Natural killer cell (primary cell): ENCODE measurements around the gene BROX. TPM values are rescaled to one million over a fixed set of nuclear protein-coding genes. Genes with fewer than 3 reads are reported as not detected.
"Not testable (repeated sequence)": the region's sequence is repeated elsewhere in the genome, so short reads cannot be mapped to it uniquely, and the experiment has no call there.

Source experiments
- ATAC-seq, 3 donors: fragments of 150-1000 bp in 2 of 3; fragments of 200-7000 bp in 1 of 3; cut with Tn5 transposase; 1 replicate in 1 of 3; 2 replicates in 2 of 3; pipeline ENCODE4 v1.10.0; 2021; ENCODE audit warnings: mild to moderate bottlenecking in 2 of 3, moderate library complexity in 2 of 3
- DNase-seq, 2 donors: peaks; one replicate each; pipeline versions ENCODE4 v3.0.0 to v3.0.0-alpha.2; 2013 to 2021; ENCODE audit warnings: mixed read lengths in 1 of 2
- H3K27ac ChIP-seq: one replicate; pipeline ENCODE4 v1.5.1; 2013; ENCODE audit warnings: mild to moderate bottlenecking, low read length
- H3K27me3 ChIP-seq: one replicate; pipeline ENCODE4 v1.6.1; 2013; ENCODE audit warnings: low read length; ENCODE audit not compliant: control insufficient read depth, insufficient read depth
- H3K36me3 ChIP-seq: one replicate; pipeline ENCODE4 v1.6.1; 2013; ENCODE audit warnings: low read length; ENCODE audit not compliant: control insufficient read depth, insufficient read depth
- H3K4me1 ChIP-seq: one replicate; pipeline ENCODE4 v1.6.1; 2013; ENCODE audit warnings: low read length; ENCODE audit not compliant: control insufficient read depth, insufficient read depth
- H3K4me3 ChIP-seq: one replicate; pipeline ENCODE4 v1.5.1; 2013; ENCODE audit warnings: low read length
- H3K9me3 ChIP-seq: one replicate; pipeline ENCODE4 v1.6.1; 2013; ENCODE audit warnings: low read length; ENCODE audit not compliant: control insufficient read depth, insufficient read depth
- H3K27ac Mint-ChIP-seq, 2 donors: one replicate each; pipeline ENCODE4 v1.8.0; 2022; ENCODE audit warnings: mild to moderate bottlenecking in 2 of 2, mixed read lengths in 2 of 2, moderate library complexity in 1 of 2
- H3K27me3 Mint-ChIP-seq, 2 donors: one replicate each; pipeline ENCODE4 v1.8.0; 2022; ENCODE audit warnings: low read depth in 2 of 2, mixed read lengths in 2 of 2
- H3K36me3 Mint-ChIP-seq: one replicate; pipeline ENCODE4 v1.8.0; 2022; ENCODE audit warnings: mixed read lengths
- H3K4me1 Mint-ChIP-seq, 2 donors: one replicate each; pipeline ENCODE4 v1.8.0; 2022; ENCODE audit warnings: mixed read lengths in 2 of 2
- H3K4me3 Mint-ChIP-seq: one replicate; pipeline ENCODE4 v1.8.0; 2022; ENCODE audit warnings: mild to moderate bottlenecking, moderate library complexity, mixed read lengths
- H3K9me3 Mint-ChIP-seq, 2 donors: one replicate each; pipeline ENCODE4 v1.8.0; 2022; ENCODE audit warnings: mixed read lengths in 2 of 2
- WGBS: methylation state at CpG from one replicate; pipeline ENCODE4 v1.1.7; 2013; ENCODE audit warnings: missing lambda C conversion rate; ENCODE audit not compliant: insufficient coverage; 5-methylcytosine and 5-hydroxymethylcytosine counted together
- intact Hi-C: fragments of 100-400 bp; cut with micrococcal nuclease; formaldehyde crosslinking; loops from one replicate; pipeline ENCODE4 v1.14.2; 2022
- total RNA-seq, 4 donors: library from RNA; stranded (reverse); fragments of 120-200 nt in 1 of 4; gene quantifications; one replicate each; pipeline versions ENCODE4 v1.2.3 to v1.2.4, GENCODE V29; 2013 to 2022
- TF ChIP-seq, protein P1 (sequence below): fragments of 200-600 bp; IDR thresholded peaks from one replicate; pipeline ENCODE4 v1.8.0; 2022; ENCODE audit warnings: antibody characterized with exemption

The BROX gene
- total RNA-seq, 3 donors from 2014 or later (not counting 1 experiment from before 2014, with no cell fraction given): 68.3 to 75.2 (median 74.5) TPM

DNA sequence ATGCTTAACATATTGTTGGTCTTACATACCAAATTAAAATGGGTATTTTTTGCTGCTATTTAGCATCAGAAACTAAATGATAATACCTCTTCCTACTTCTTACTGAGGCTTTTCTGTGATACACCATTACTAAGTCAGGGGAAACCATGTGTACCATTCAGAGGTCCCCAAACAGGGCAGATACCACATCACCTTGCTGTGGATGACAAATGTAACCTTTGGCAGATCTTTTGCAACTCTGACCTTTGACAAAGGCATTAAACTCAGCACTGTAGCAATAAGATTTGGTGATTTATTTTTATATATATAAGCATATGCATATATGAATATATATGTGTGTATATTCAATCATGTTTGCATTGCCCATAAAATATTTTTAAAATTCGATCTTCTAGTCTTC lies 27.6 kb downstream of the BROX start:
- no peaks in the 10 kb centered on the region for H3K4me1 ChIP-seq
- TF ChIP-seq, protein P1, sequence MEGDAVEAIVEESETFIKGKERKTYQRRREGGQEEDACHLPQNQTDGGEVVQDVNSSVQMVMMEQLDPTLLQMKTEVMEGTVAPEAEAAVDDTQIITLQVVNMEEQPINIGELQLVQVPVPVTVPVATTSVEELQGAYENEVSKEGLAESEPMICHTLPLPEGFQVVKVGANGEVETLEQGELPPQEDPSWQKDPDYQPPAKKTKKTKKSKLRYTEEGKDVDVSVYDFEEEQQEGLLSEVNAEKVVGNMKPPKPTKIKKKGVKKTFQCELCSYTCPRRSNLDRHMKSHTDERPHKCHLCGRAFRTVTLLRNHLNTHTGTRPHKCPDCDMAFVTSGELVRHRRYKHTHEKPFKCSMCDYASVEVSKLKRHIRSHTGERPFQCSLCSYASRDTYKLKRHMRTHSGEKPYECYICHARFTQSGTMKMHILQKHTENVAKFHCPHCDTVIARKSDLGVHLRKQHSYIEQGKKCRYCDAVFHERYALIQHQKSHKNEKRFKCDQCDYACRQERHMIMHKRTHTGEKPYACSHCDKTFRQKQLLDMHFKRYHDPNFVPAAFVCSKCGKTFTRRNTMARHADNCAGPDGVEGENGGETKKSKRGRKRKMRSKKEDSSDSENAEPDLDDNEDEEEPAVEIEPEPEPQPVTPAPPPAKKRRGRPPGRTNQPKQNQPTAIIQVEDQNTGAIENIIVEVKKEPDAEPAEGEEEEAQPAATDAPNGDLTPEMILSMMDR: no peak
- intact Hi-C loops: loop anchor here (2.0 kb wide), 1 partner anchor 341 kb away; no protein-coding TSS in a partner anchor
- WGBS: no CpG with 5 or more reads among the region's 1 CpG
- no peak overlapping the region for H3K27ac Mint-ChIP-seq
- H3K27me3 Mint-ChIP-seq: no peaks in the 10 kb centered on the region
- H3K36me3 Mint-ChIP-seq: no peaks in the 10 kb centered on the region
- H3K27me3 ChIP-seq: no peaks in the 10 kb centered on the region
- peaks cover 8% of the 10 kb centered on the region for H3K36me3 ChIP-seq
- DNase-seq (no peak), ATAC-seq (no peak)
- H3K4me3 ChIP-seq: no peak overlapping the region
- H3K27ac ChIP-seq: no peak overlapping the region
- no peaks in the 10 kb centered on the region for H3K9me3 Mint-ChIP-seq
- H3K4me3 Mint-ChIP-seq: no peak overlapping the region
- no peaks in the 10 kb centered on the region for H3K9me3 ChIP-seq
- no peaks in the 10 kb centered on the region for H3K4me1 Mint-ChIP-seq

DNA sequence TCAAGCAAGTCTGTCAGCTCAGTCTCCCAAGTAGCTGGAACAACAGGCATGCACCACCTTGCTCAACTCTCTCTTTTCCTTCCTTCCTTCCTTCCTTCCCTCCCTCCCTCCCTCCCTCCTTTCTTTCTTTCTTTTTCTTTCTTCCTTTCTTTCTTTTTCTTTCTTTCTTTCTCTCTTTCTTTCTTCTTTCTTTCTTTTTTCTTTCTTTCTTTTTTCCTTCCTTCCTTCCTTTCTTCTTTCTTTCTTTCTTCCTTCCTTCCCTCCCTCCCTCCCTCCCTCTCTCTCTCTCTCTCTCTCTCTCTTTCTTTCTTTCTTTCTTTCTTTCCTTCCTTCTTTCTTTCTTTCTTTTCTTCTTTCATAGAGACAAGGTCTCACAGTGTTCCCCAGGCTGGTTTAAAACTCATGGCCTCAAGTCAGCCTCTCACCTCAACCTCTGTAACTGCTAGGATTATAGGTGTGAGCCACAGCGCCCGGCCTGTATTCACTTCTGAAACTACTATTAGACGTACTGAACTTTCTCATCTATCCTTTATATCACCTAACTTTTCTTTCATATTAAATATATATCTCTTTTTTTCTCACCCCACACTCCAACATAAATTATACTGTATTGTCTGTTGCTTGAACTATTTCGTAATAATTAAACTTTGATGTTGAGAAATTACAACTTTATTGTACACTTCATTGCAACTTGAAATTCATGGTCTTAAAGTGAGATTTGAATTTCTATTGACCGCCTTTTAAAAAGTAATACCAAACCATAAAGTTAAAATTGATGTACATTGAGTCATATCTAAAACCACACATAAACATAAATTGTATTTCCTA lies 29.5 kb downstream of the BROX start:
- H3K4me1 Mint-ChIP-seq, H3K27me3 ChIP-seq, intact Hi-C loops, H3K4me1 ChIP-seq, ATAC-seq, H3K4me3 ChIP-seq, H3K4me3 Mint-ChIP-seq, H3K36me3 ChIP-seq, H3K27ac Mint-ChIP-seq, H3K27me3 Mint-ChIP-seq, DNase-seq, H3K27ac ChIP-seq, H3K9me3 ChIP-seq, H3K9me3 Mint-ChIP-seq, H3K36me3 Mint-ChIP-seq: not testable (repeated sequence)
- 58% methylated on average over 3 of the region's 5 CpGs for WGBS

DNA sequence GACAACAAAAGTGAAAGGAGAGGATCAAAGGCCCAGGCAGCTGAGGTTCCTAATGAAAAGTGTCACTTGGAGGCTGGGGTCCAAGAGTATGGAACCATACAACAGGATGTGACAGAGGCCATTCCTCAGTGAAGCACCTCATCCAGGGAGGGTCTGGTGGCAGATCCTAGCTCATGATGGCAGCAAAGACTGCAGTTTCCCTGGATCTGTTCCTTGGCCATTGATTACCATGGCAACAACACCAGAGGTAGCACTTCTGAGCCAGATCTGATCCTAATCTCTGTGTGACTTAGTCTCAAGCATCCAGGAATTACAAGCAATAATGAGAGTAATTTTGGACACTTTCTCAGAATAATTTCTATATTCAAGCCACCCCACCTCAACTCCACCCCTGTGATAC lies 37.6 kb downstream of the BROX start:
- no peaks in the 10 kb centered on the region for H3K36me3 Mint-ChIP-seq
- H3K4me3 Mint-ChIP-seq: no peak overlapping the region
- H3K27ac Mint-ChIP-seq: no peak overlapping the region
- H3K27me3 Mint-ChIP-seq: peaks cover 13 to 22% of the 10 kb centered on the region in 2 donors
- Histone ChIP-seq H3K27ac (no peak overlapping the region), H3K36me3 (no peaks in the 10 kb centered on the region), H3K4me1 (no peaks in the 10 kb centered on the region), H3K9me3 (no peaks in the 10 kb centered on the region), H3K27me3 (no peaks in the 10 kb centered on the region), H3K4me3 (no peak overlapping the region)
- TF ChIP-seq, protein P1: no peak
- intact Hi-C loops: no loop called here
- ATAC-seq (no peak), DNase-seq (no peak)
- no peaks in the 10 kb centered on the region for H3K9me3 Mint-ChIP-seq
- H3K4me1 Mint-ChIP-seq: no peaks in the 10 kb centered on the region

DNA sequence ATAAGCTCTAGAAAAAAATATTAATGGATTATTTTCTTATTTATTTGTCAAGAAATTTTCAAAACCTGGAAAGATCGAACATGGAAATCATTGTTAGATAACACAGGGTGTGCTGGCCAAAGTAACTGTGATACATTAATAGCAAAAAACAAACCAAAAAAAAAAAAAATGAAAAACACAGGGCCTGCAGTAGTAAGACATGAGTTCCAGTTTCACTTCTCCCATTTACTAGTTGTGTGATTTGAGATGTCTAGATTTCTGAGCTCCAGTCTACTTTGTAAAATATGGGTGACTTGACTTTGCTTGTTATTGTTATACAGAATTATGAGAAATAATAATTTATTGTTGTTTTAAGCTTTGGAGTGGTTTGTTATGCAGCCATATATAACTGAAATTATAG lies 38.3 kb downstream of the BROX start:
- no peaks in the 10 kb centered on the region for H3K36me3 Mint-ChIP-seq
- intact Hi-C loops: no loop called here
- H3K36me3 ChIP-seq: no peaks in the 10 kb centered on the region
- H3K27me3 Mint-ChIP-seq: peaks cover 13 to 24% of the 10 kb centered on the region in 2 donors
- H3K9me3 Mint-ChIP-seq: no peaks in the 10 kb centered on the region
- no peak overlapping the region for H3K4me3 ChIP-seq
- no peak overlapping the region for H3K27ac Mint-ChIP-seq
- H3K27ac ChIP-seq: no peak overlapping the region
- ATAC-seq (no peak), DNase-seq (no peak)
- WGBS: no CpG with 5 or more reads among the region's 1 CpG
- no peak overlapping the region for H3K4me3 Mint-ChIP-seq
- no peaks in the 10 kb centered on the region for H3K4me1 Mint-ChIP-seq
- H3K27me3 ChIP-seq: no peaks in the 10 kb centered on the region
- no peaks in the 10 kb centered on the region for H3K9me3 ChIP-seq
- no peaks in the 10 kb centered on the region for H3K4me1 ChIP-seq
- TF ChIP-seq, protein P1: no peak
